Stomach (tissue), 9 donors: ENCODE data around the gene NFKBIZ. TPM values are rescaled to one million over a fixed set of nuclear protein-coding genes. Genes with fewer than 3 reads are reported as not detected.

ENCODE experiments used
- DNase-seq, 2 donors: peaks; one replicate each; pipeline versions ENCODE4 v3.0.0 to v3.0.0-alpha.2; 2013 to 2019
- H3K27ac ChIP-seq, 5 donors: fragments of 200-600 bp in 4 of 5; sonication (generic) in 4 of 5; one replicate each; pipeline ENCODE4 v1.5.1; 2013 to 2019; ENCODE audit warnings: mild to moderate bottlenecking in 1 of 5, moderate library complexity in 1 of 5
- H3K27me3 ChIP-seq, 3 donors: fragments of 200-600 bp; sonication (generic); one replicate each; pipeline ENCODE4 v1.5.1; 2017 to 2019; ENCODE audit warnings: mixed run types in 1 of 3
- H3K36me3 ChIP-seq, 4 donors: fragments of 200-600 bp; sonication (generic); 1 replicate in 3 of 4; 2 replicates in 1 of 4; pipeline ENCODE4 v1.5.1; 2016 to 2019
- H3K4me1 ChIP-seq, 4 donors: fragments of 200-600 bp; sonication (generic); one replicate each; pipeline ENCODE4 v1.5.1; 2016 to 2019
- H3K4me3 ChIP-seq, 4 donors: fragments of 200-600 bp; sonication (generic) in 3 of 4; one replicate each; pipeline ENCODE4 v1.5.1; 2016 to 2019; ENCODE audit warnings: mild to moderate bottlenecking in 1 of 4
- H3K9me3 ChIP-seq, 4 donors: fragments of 200-600 bp; sonication (generic); one replicate each; pipeline ENCODE4 v1.5.1; 2016 to 2019
- CTCF ChIP-seq, 7 experiments: fragments of 450-650 bp in 4 of 7; fragments of 200-600 bp in 3 of 7; sonication (generic) in 3 of 7; IDR thresholded peaks; one replicate each; pipeline ENCODE4 v1.5.1; 2016 to 2019; ENCODE audit warnings: antibody characterized with exemption in 7 of 7, control low read depth in 2 of 7, mild to moderate bottlenecking in 1 of 7
- EP300 ChIP-seq: sonication (generic); formaldehyde crosslinking; IDR thresholded peaks from one replicate; pipeline ENCODE4 v1.6.1; 2017; ENCODE audit warnings: antibody characterized with exemption
- POLR2A ChIP-seq, 4 donors: fragments of 450-650 bp; IDR thresholded peaks; one replicate each; pipeline ENCODE4 v1.6.1; 2016; ENCODE audit warnings: antibody characterized with exemption in 4 of 4, control low read depth in 2 of 4, mild to moderate bottlenecking in 1 of 4, moderate library complexity in 1 of 4
- POLR2AphosphoS5 ChIP-seq, 3 donors: sonication (generic); formaldehyde crosslinking; IDR thresholded peaks; one replicate each; pipeline ENCODE4 v1.6.1; 2016; ENCODE audit warnings: antibody characterized with exemption in 3 of 3
- WGBS, 5 donors: extraction: QIAGEN DNeasy Blood & Tissue Kit in 3 of 5; methylation state at CpG; one replicate each; pipeline versions ENCODE4 v1.1.5 to v1.1.7; 2013 to 2018; 5-methylcytosine and 5-hydroxymethylcytosine counted together
- intact Hi-C: fragments of 100-400 bp; cut with DNase I; formaldehyde crosslinking; loops from one replicate; pipeline ENCODE4 v1.15.1; 2023; ENCODE audit warnings: low total_unique reads
- polyA plus RNA-seq, 3 donors: library from polyadenylated mRNA; stranded (reverse); fragments of 200-250 nt; gene quantifications; one replicate each; pipeline ENCODE4 v1.2.3, GENCODE V29; 2013
- total RNA-seq, 5 donors: library from RNA; depleted of rRNA; stranded (reverse); fragments of >200 nt; gene quantifications; one replicate each; pipeline versions ENCODE4 v1.1.0 to v1.2.3, GENCODE V29; 2014 to 2016
- donor health status: healthy with polysubstance abuse.
- donor health status: Bipolar disorder and iron deficiency.
- donor health status: healthy.

Gene NFKBIZ
- total and polyA plus RNA-seq, 8 donors, result 11.5 to 199 (median 52.7) TPM

- TF ChIP-seq POLR2AphosphoS5 (IDR thresholded peaks at IDR 0.05), result no peak
- TF ChIP-seq EP300, result no peak
- TF ChIP-seq CTCF (IDR thresholded peaks at IDR 0.05), result no peak
- TF ChIP-seq POLR2A (IDR thresholded peaks at IDR 0.05), result no peak
- DNase-seq, result no peak
- no peaks in the 10 kb centered on the region for H3K27me3 ChIP-seq
- no peaks in the 10 kb centered on the region for H3K9me3 ChIP-seq
- H3K27ac ChIP-seq, result no peak overlapping the region
- intact Hi-C loops, result loop anchor here (10.0 kb wide), 1 partner anchor 731 kb away; no protein-coding TSS in a partner anchor
- H3K36me3 ChIP-seq, result peaks cover 0 to 43% (median 18%) of the 10 kb centered on the region in 4 donors
- peaks cover 0 to 12% (median under 1%) of the 10 kb centered on the region in 4 donors for H3K4me1 ChIP-seq
- H3K4me3 ChIP-seq, result no peak overlapping the region
- 72 to 91% (median 85%) methylated on average over 3 of the region's 3 CpGs for WGBS, 5 donors
These were observed 45.4 kb upstream of the NFKBIZ start for GRCh38 chr3:101803939-101804338.

- DNase-seq, result no peak
- H3K9me3 ChIP-seq, result no peaks in the 10 kb centered on the region
- TF ChIP-seq CTCF (IDR thresholded peaks at IDR 0.05) (no peak), POLR2AphosphoS5 (IDR thresholded peaks at IDR 0.05) (no peak), POLR2A (IDR thresholded peaks at IDR 0.05) (no peak), EP300 (no peak)
- intact Hi-C loops, result loop anchor here (10.0 kb wide), 1 partner anchor 728 kb away; no protein-coding TSS in a partner anchor
- H3K36me3 ChIP-seq, result peaks cover 0 to 23% (median 12%) of the 10 kb centered on the region in 4 donors
- H3K4me1 ChIP-seq, result peaks cover 0 to 26% (median 7%) of the 10 kb centered on the region in 4 donors
- WGBS, 5 donors, result 88 to 97% (median 94%) methylated on average over 1 of the region's 1 CpG
- no peaks in the 10 kb centered on the region for H3K27me3 ChIP-seq
- no peak overlapping the region for H3K27ac ChIP-seq
- no peak overlapping the region for H3K4me3 ChIP-seq
These were observed 42.8 kb upstream of the NFKBIZ start for GRCh38 chr3:101806491-101806890.

GRCh38 chr3:101807888-101808287 is 41.4 kb upstream of the NFKBIZ start:
- intact Hi-C loops, result loop anchor here (10.0 kb wide), 1 partner anchor 727 kb away; no protein-coding TSS in a partner anchor

More at GRCh38 chr3:101807888-101808287, 41.4 kb upstream of the NFKBIZ start:
- no peak for DNase-seq
- H3K4me1 ChIP-seq, result peaks cover 0 to 24% (median 7%) of the 10 kb centered on the region in 4 donors
- no peak for TF ChIP-seq CTCF (IDR thresholded peaks at IDR 0.05)
- TF ChIP-seq POLR2A (IDR thresholded peaks at IDR 0.05), result no peak
- no peak for TF ChIP-seq POLR2AphosphoS5 (IDR thresholded peaks at IDR 0.05)
- no peak for TF ChIP-seq EP300
- no peaks in the 10 kb centered on the region for H3K27me3 ChIP-seq
- H3K9me3 ChIP-seq, result no peaks in the 10 kb centered on the region
- H3K27ac ChIP-seq, result no peak overlapping the region
- peaks cover 0 to 10% (median 4%) of the 10 kb centered on the region in 4 donors for H3K36me3 ChIP-seq
- no peak overlapping the region for H3K4me3 ChIP-seq
- 81 to 91% (median 88%) methylated on average over 2 of the region's 2 CpGs for WGBS, 5 donors
